BJ (cell line): ENCODE results near the gene PRKAA1. TPM values are rescaled to one million over a fixed set of nuclear protein-coding genes. Genes with fewer than 3 reads are reported as not detected.

Experiments
- CTCF ChIA-PET: fragments of 350-600 bp; formaldehyde crosslinking; extraction: SDS; loops from one replicate; lab custom pipeline; 2021; ENCODE audit warnings: antibody characterized with exemption, inconsistent platforms; lab: Yijun Ruan, JAX
- POLR2A ChIA-PET: fragments of 300-600 bp; sonication (Branson Sonifier 250); formaldehyde crosslinking; extraction: SDS; loops from one replicate; lab custom pipeline; 2021; ENCODE audit warnings: antibody characterized with exemption; lab: Charles Lee
- DNase-seq: peaks from one replicate; pipeline ENCODE4 v3.0.0-alpha.2; 2011; ENCODE audit warnings: low read depth
- H3K27me3 ChIP-seq: 2 replicates; pipeline ENCODE4 v1.6.0; 2011; ENCODE audit warnings: low read length; ENCODE audit not compliant: control insufficient read depth, insufficient read depth
- H3K36me3 ChIP-seq: 2 replicates; pipeline ENCODE4 v1.5.1; 2011; ENCODE audit warnings: low read length; ENCODE audit not compliant: control insufficient read depth, insufficient read depth
- H3K4me3 ChIP-seq: 2 replicates; pipeline ENCODE4 v1.5.1; 2011; ENCODE audit warnings: low read depth, mild to moderate bottlenecking, control low read depth, low read length
- polyA plus RNA-seq: library from polyadenylated mRNA; depleted of rRNA; stranded (reverse); fragments of >200 nt; gene quantifications from 2 replicates; pipeline ENCODE4 v1.2.3, GENCODE V29; 2011
- TF ChIP-seq, protein P1 (sequence below): IDR thresholded peaks from 2 replicates; pipeline ENCODE4 v1.5.1; 2011; ENCODE audit warnings: low read depth, mild to moderate bottlenecking, control low read depth, inconsistent platforms, low read length, moderate library complexity; ENCODE audit not compliant: insufficient read depth

The PRKAA1 gene
- polyA plus RNA-seq, 1 experiment: 28.9 TPM

DNA sequence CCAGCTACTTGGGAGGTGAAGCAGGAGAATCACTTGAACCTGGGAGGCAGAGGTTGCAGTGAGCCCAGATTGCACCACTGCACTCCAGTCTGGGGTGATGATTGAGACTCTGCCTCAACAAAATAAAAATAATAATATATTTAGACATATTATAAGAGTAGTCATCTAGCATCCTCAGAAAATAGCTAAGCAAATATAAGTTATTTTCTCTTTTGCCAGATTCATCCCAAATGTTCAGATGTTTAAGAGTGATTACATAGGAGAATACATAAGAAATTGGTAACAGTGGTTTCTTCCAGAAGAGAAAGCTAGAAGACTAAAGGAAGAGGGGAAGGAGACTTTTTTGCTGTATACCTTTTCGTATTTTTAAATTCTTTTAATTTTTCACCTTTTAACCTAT, 20.0 kb downstream of the PRKAA1 start:
- no peak for DNase-seq
- H3K27me3 ChIP-seq: no peaks in the 10 kb centered on the region
- TF ChIP-seq, protein P1, sequence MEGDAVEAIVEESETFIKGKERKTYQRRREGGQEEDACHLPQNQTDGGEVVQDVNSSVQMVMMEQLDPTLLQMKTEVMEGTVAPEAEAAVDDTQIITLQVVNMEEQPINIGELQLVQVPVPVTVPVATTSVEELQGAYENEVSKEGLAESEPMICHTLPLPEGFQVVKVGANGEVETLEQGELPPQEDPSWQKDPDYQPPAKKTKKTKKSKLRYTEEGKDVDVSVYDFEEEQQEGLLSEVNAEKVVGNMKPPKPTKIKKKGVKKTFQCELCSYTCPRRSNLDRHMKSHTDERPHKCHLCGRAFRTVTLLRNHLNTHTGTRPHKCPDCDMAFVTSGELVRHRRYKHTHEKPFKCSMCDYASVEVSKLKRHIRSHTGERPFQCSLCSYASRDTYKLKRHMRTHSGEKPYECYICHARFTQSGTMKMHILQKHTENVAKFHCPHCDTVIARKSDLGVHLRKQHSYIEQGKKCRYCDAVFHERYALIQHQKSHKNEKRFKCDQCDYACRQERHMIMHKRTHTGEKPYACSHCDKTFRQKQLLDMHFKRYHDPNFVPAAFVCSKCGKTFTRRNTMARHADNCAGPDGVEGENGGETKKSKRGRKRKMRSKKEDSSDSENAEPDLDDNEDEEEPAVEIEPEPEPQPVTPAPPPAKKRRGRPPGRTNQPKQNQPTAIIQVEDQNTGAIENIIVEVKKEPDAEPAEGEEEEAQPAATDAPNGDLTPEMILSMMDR: no peak
- POLR2A ChIA-PET: no interaction called here
- no peaks in the 10 kb centered on the region for H3K36me3 ChIP-seq
- CTCF ChIA-PET: no interaction called here
- no peak overlapping the region for H3K4me3 ChIP-seq

DNA sequence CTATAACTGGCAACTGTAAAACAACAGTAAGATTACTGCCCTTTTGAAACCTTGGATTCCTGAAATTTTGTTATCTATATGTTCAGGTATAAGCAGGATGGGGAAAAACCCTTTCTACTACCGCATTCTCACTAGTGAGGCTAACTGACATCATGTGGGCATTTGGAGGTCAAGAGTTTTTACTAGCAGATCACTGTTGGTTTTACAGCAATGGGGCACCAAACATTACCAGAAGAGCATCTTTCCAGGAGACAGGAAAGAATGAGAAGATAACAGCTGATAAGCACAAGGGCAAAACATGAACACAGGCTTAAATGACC, 21.6 kb downstream of the PRKAA1 start:
- H3K4me3 ChIP-seq: no peak overlapping the region
- H3K27me3 ChIP-seq: no peaks in the 10 kb centered on the region
- DNase-seq: no peak
- TF ChIP-seq, protein P1: no peak
- ChIA-PET CTCF (no interaction called here), POLR2A (no interaction called here)
- H3K36me3 ChIP-seq: no peaks in the 10 kb centered on the region

DNA sequence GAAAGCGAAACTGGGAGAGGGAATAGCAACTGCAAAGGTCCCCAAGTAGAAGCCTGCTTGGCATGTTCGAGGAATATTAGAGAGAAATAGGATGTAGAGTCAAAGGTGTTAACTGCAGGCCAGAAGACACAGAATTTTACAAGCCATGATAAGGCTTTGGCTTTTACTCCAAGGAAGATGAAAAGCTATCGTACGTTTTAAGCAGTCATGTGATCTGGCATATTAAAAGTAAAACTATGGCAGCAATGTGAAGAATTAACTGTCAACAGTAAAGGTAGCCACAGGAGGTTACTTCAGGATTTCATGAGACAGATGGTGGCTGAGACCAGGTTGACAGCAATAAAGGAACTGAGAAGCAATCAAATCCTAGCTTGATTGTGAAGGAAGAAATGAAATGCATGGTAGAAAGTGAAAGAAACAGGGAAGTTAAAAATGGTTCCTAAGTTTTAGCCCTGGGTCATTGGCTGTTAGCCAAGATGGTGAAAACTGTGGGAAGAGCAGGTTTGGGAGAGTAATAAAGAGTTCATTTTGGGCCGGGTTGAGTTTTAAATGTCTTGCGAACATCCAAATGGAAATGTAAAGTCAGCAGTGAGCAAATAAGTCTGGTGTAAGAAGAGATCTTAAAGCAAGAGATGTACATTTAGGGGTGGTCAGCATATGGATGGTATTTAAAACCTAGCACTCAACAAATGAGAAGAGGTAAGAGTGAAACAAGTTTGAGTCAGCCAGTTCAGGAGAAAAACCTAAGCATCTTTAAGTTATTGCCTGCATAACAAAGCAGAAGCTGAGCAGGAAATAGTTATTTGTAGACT, 22.1 kb downstream of the PRKAA1 start:
- Histone ChIP-seq H3K36me3 (peaks cover 2% of the 10 kb centered on the region), H3K4me3 (no peak overlapping the region), H3K27me3 (no peaks in the 10 kb centered on the region)
- TF ChIP-seq, protein P1: no peak
- ChIA-PET POLR2A (no interaction called here), CTCF (interaction anchor here (1.2 kb wide), 2 partner anchors 21 to 103 kb away, joined by 3 read pairs; no protein-coding TSS in a partner anchor)
- no peak for DNase-seq

DNA sequence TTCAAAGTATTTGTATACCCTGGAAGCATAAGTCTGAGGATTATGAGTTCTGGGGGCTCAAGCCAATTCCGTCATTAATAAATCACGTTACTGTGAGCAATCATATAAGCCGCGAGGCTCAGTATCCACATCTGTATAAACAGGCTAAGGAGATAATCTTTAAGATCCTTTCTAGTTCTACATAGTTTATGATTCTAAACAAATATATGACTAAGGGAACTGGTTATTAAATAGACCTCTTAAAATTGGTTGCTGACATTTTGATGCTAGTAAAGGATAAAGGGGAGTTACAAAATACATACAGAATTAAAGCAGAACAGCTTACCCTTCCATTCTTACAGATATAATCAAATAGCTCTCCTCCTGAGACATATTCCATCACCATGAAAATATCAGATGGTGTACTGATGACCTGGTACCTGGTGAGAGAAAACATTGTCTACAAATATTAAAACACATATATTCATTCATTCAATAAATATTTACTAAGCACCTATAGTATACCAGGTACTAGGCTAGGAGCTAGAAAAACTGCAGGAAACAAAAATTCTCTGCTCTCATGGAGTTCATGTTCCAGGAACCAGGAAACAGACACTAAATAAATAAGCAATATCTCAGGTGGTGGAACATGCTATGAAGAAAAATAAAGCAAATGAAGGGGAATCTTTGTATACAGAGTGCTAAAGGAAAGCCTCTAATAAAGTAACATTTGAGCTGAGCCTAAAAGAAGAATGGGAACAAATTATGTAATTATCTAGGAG, 22.9 kb downstream of the PRKAA1 start:
- peaks cover 2% of the 10 kb centered on the region for H3K36me3 ChIP-seq
- DNase-seq: no peak
- POLR2A ChIA-PET: no interaction called here
- H3K4me3 ChIP-seq: no peak overlapping the region
- H3K27me3 ChIP-seq: no peaks in the 10 kb centered on the region
- CTCF ChIA-PET: interaction anchor here (1.2 kb wide), 2 partner anchors 22 to 104 kb away, joined by 3 read pairs; no protein-coding TSS in a partner anchor
- TF ChIP-seq, protein P1: no peak

DNA sequence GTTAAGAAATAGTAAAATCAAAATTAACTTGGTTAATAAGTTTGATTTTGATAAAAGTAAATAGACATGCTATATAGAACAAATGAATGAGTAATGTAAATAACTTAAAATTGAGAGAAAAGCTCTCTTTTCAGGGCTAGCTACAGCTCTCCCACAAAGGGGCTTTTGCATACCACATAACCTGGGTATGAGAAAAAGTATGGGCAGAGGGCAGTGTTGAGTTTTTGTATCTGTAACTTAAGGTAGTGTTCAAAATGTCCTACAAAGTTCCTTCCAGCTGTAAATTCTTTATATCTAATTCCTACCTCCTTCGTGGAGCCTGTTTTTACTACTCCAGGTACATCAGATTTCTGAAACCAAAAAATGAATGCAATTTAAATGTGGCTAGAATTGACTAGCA, 23.6 kb downstream of the PRKAA1 start:
- ChIA-PET POLR2A (no interaction called here), CTCF (interaction anchor here (1.2 kb wide), 2 partner anchors 23 to 104 kb away, joined by 3 read pairs; no protein-coding TSS in a partner anchor)
- DNase-seq: no peak
- peaks cover 2% of the 10 kb centered on the region for H3K36me3 ChIP-seq
- TF ChIP-seq, protein P1: no peak
- no peak overlapping the region for H3K4me3 ChIP-seq
- no peaks in the 10 kb centered on the region for H3K27me3 ChIP-seq
